Measurements from ENCODE around the gene CLDN9.

DNA sequence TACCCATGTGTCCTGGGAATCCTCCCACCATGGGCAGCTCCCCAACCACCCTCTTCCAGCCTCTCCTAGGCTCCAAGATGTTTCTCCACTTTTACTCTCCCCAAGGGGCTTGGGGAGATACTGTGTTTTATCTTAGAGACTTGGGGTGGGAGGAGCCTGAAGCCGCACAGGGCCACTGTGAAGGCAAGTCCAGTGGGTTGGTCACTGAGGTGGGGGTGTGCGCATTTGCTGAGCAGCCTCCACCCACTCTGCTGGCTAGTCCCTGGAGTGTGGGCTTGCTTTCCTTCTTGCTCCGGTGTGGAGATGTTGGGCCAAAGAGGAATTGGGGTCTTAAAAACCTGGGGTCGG, 4.1 kb upstream of the CLDN9 start:
- TF ChIP-seq, protein P1, sequence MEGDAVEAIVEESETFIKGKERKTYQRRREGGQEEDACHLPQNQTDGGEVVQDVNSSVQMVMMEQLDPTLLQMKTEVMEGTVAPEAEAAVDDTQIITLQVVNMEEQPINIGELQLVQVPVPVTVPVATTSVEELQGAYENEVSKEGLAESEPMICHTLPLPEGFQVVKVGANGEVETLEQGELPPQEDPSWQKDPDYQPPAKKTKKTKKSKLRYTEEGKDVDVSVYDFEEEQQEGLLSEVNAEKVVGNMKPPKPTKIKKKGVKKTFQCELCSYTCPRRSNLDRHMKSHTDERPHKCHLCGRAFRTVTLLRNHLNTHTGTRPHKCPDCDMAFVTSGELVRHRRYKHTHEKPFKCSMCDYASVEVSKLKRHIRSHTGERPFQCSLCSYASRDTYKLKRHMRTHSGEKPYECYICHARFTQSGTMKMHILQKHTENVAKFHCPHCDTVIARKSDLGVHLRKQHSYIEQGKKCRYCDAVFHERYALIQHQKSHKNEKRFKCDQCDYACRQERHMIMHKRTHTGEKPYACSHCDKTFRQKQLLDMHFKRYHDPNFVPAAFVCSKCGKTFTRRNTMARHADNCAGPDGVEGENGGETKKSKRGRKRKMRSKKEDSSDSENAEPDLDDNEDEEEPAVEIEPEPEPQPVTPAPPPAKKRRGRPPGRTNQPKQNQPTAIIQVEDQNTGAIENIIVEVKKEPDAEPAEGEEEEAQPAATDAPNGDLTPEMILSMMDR (IDR thresholded peaks at IDR 0.05 in 4 of 5, conservative IDR thresholded peaks at IDR 0.05 in 1 of 5) = no peak
- no peak for TF ChIP-seq POLR2A (IDR thresholded peaks at IDR 0.05)

Data from gastrocnemius medialis (tissue), 4 donors.